Uterus (tissue), 2 donors: ENCODE results near the gene CIDEB.

Experiments used
- CTCF ChIP-seq, 4 experiments: fragments of 200-600 bp in 2 of 4; fragments of 450-650 bp in 2 of 4; sonication (generic) in 2 of 4; IDR thresholded peaks; one replicate each; pipeline ENCODE4 v1.5.1; 2016 to 2019; ENCODE audit warnings: antibody characterized with exemption in 4 of 4, mild to moderate bottlenecking in 2 of 4, moderate library complexity in 1 of 4
- POLR2A ChIP-seq, 2 donors: fragments of 450-650 bp; IDR thresholded peaks; one replicate each; pipeline ENCODE4 v1.6.1; 2016; ENCODE audit warnings: antibody characterized with exemption in 2 of 2, mild to moderate bottlenecking in 1 of 2, moderate library complexity in 1 of 2

GRCh38 chr14:24317141-24317928 lies 9.6 kb upstream of the CIDEB start:
- TF ChIP-seq CTCF (IDR thresholded peaks at IDR 0.05) (no peak), POLR2A (IDR thresholded peaks at IDR 0.05) (no peak)
